ENCODE data around the gene ALDH1A2.

ALDH1A2 gene

GRCh38 chr15:57994221-57995049 is 71.1 kb downstream of the ALDH1A2 start:
- no peak for DNase-seq

- DNase-seq, result no peak
Observed at GRCh38 chr15:57993409-57994145, 71.9 kb downstream of the ALDH1A2 start.

- DNase-seq, result no peak
Observed at GRCh38 chr15:57992761-57993355, 72.7 kb downstream of the ALDH1A2 start.

- no peak for DNase-seq
Observed at GRCh38 chr15:57973534-57973933, 92.0 kb downstream of the ALDH1A2 start.

- DNase-seq, result no peak
Observed at GRCh38 chr15:57972864-57973263, 92.6 kb downstream of the ALDH1A2 start.

GRCh38 chr15:57969996-57970395 is 95.5 kb downstream of the ALDH1A2 start:
- no peak for DNase-seq

- DNase-seq, result no peak
Observed at GRCh38 chr15:57969355-57969754, 96.2 kb downstream of the ALDH1A2 start.

GRCh38 chr15:57962887-57963286 is 102.6 kb downstream of the ALDH1A2 start:
- DNase-seq, result no peak

- no peak for DNase-seq
Observed at GRCh38 chr15:57961919-57962318, 103.6 kb downstream of the ALDH1A2 start.

GRCh38 chr15:57957113-57957512 is 108.4 kb downstream of the ALDH1A2 start:
- DNase-seq, result no peak

- no peak for DNase-seq
Observed at GRCh38 chr15:57953874-57954273, 111.6 kb downstream of the ALDH1A2 start.

- no peak for DNase-seq
Observed at GRCh38 chr15:57951328-57951932, 114.1 kb downstream of the ALDH1A2 start.

- no peak for DNase-seq
Observed at GRCh38 chr15:57950381-57950946, 115.0 kb downstream of the ALDH1A2 start.

GRCh38 chr15:57949374-57949943 is 116.1 kb downstream of the ALDH1A2 start:
- no peak for DNase-seq

GRCh38 chr15:57948351-57949289 is 116.9 kb downstream of the ALDH1A2 start:
- DNase-seq, result no peak

- no peak for DNase-seq
Observed at GRCh38 chr15:57947781-57948180, 117.7 kb downstream of the ALDH1A2 start.

GRCh38 chr15:57947282-57947681 is 118.2 kb downstream of the ALDH1A2 start:
- no peak for DNase-seq

- DNase-seq, result no peak
Observed at GRCh38 chr15:57946491-57947048, 118.9 kb downstream of the ALDH1A2 start.

- no peak for DNase-seq
Observed at GRCh38 chr15:57945616-57946015, 119.9 kb downstream of the ALDH1A2 start.

- DNase-seq, result no peak
Observed at GRCh38 chr15:57943754-57944420, 121.6 kb downstream of the ALDH1A2 start.

GRCh38 chr15:57943171-57943570 is 122.3 kb downstream of the ALDH1A2 start:
- no peak for DNase-seq

Data from GDM1 (cell line).